HG03045 (cell line): Measurements from ENCODE around the gene ST7.

Experiments
- ATAC-seq: cut with Tn5 transposase; IDR thresholded peaks from one replicate; pipeline ENCODE4 v1.9.1; 2021; ENCODE audit warnings: mild to moderate bottlenecking, moderate library complexity; ENCODE audit not compliant: unreplicated experiment

ST7 gene

GRCh38 chr7:117249696-117250095 lies 296.4 kb downstream of the ST7 start:
- ATAC-seq = no peak

- no peak for ATAC-seq
Observed at GRCh38 chr7:117250245-117250644, 296.9 kb downstream of the ST7 start.

- no peak for ATAC-seq
Observed at GRCh38 chr7:117250801-117251200, 297.5 kb downstream of the ST7 start.

GRCh38 chr7:117251687-117252086 lies 298.4 kb downstream of the ST7 start:
- ATAC-seq = peak; percentile 70

- no peak for ATAC-seq
Observed at GRCh38 chr7:117259615-117260014, 306.3 kb downstream of the ST7 start.

GRCh38 chr7:117262546-117262945 lies 309.2 kb downstream of the ST7 start:
- ATAC-seq = no peak

GRCh38 chr7:117264716-117265115 lies 311.4 kb downstream of the ST7 start:
- ATAC-seq = no peak

- ATAC-seq = no peak
Observed at GRCh38 chr7:117269417-117269816, 316.1 kb downstream of the ST7 start.

- ATAC-seq = no peak
Observed at GRCh38 chr7:117269886-117270285, 316.6 kb downstream of the ST7 start.

- ATAC-seq = no peak
Observed at GRCh38 chr7:117270371-117270770, 317.1 kb downstream of the ST7 start.

- ATAC-seq = no peak
Observed at GRCh38 chr7:117271566-117271965, 318.3 kb downstream of the ST7 start.

GRCh38 chr7:117272017-117272759 lies 318.9 kb downstream of the ST7 start:
- no peak for ATAC-seq

- no peak for ATAC-seq
Observed at GRCh38 chr7:117273325-117273724, 320.0 kb downstream of the ST7 start.

- no peak for ATAC-seq
Observed at GRCh38 chr7:117273814-117274225, 320.5 kb downstream of the ST7 start.

GRCh38 chr7:117274951-117275350 lies 321.6 kb downstream of the ST7 start:
- no peak for ATAC-seq

GRCh38 chr7:117277576-117277975 lies 324.3 kb downstream of the ST7 start:
- ATAC-seq = no peak

GRCh38 chr7:117278040-117278439 lies 324.7 kb downstream of the ST7 start:
- no peak for ATAC-seq

GRCh38 chr7:117279203-117279602 lies 325.9 kb downstream of the ST7 start:
- ATAC-seq = no peak
